ENCODE data around the gene SMAD6.
"Not testable (repeated sequence)": the region's sequence is repeated elsewhere in the genome, so short reads cannot be mapped to it uniquely, and the experiment has no call there.

Gene SMAD6

DNA sequence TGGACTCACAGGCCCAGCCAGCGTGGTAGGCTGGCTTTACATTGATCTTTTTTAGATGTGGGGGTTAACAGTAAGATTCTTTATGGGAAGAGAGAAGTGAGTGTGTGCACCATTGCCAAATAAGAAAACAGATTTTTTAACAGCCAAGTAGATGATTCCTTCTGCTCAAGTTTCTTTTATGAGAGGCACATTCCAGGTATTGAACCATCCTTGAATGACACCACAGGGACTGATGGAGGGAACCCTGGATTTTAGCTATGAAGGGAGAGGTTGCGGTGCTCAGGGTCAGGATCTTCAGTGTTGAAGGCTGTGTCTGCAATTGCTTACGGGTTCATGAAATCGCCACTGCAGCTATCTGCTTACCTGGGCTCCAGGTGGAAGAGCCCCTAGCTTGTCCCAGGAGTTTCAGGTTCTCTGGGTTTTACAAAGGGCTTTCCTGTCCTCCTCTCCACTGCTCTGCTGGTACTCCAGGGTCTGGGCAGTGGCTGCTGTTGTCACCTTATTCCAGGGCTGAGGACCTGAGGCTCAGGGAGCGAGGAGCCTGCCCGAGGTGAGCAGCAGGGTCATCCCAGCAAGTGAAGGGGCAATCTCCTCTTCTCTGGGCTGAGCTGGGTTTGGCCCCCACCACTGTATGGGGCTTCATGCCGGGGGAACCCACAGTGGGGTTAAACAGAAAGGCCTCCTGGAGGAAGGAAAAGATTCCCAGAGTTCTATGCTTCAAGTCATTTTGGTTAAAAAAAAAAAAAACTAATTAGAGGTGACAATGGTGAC is 53.4 kb downstream of the SMAD6 start:
- Histone ChIP-seq H3K9me3 (ENCODE audit: control insufficient read depth in 2 of 2, low read length in 2 of 2) (peaks cover 0 to 4% of the 10 kb centered on the region in 2 donors), H3K36me3 (ENCODE audit: control insufficient read depth in 2 of 2, insufficient read depth in 2 of 2, low read length in 2 of 2) (no peaks in the 10 kb centered on the region), H3K9ac (ENCODE audit: low read depth in 1 of 2, low read length in 2 of 2) (no peak overlapping the region), H3K27me3 (ENCODE audit: control insufficient read depth in 2 of 2, insufficient read depth in 2 of 2, low read length in 2 of 2) (no peaks in the 10 kb centered on the region), H3K4me3 (ENCODE audit: low read length in 2 of 2) (no peak overlapping the region), H3K27ac (ENCODE audit: low read depth in 2 of 2, low read length in 2 of 2) (no peak overlapping the region), H3K4me1 (ENCODE audit: control insufficient read depth in 2 of 2, insufficient read depth in 2 of 2, low read length in 2 of 2) (peaks cover 0 to 3% of the 10 kb centered on the region in 2 donors)

DNA sequence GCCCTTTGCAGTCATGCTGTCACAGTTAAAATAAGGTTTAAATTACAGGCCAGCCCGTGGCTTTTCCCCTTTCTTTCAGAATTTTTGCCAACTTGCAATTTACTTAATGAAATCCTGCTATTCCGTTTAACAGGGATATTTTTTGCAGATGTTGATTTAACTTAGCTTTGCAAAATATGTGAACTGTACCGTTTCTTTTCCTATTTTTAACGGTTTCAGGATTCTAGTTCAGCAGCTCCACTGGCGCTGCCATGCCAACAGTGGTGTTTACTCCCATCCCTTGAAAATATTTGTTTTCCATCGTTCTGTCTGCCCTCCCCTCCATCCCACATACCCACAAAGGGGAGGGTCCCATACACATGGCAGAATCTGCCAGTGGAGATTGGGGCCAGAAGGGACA is 54.3 kb downstream of the SMAD6 start:
- Histone ChIP-seq H3K9me3 (ENCODE audit: control insufficient read depth in 2 of 2, low read length in 2 of 2) (peaks cover 0 to 4% of the 10 kb centered on the region in 2 donors), H3K4me1 (ENCODE audit: control insufficient read depth in 2 of 2, insufficient read depth in 2 of 2, low read length in 2 of 2) (peaks cover 3 to 10% of the 10 kb centered on the region in 2 donors), H3K4me3 (ENCODE audit: low read length in 2 of 2) (no peak overlapping the region), H3K27ac (ENCODE audit: low read depth in 2 of 2, low read length in 2 of 2) (no peak overlapping the region), H3K9ac (ENCODE audit: low read depth in 1 of 2, low read length in 2 of 2) (no peak overlapping the region), H3K27me3 (ENCODE audit: control insufficient read depth in 2 of 2, insufficient read depth in 2 of 2, low read length in 2 of 2) (no peaks in the 10 kb centered on the region), H3K36me3 (ENCODE audit: control insufficient read depth in 2 of 2, insufficient read depth in 2 of 2, low read length in 2 of 2) (no peaks in the 10 kb centered on the region)

DNA sequence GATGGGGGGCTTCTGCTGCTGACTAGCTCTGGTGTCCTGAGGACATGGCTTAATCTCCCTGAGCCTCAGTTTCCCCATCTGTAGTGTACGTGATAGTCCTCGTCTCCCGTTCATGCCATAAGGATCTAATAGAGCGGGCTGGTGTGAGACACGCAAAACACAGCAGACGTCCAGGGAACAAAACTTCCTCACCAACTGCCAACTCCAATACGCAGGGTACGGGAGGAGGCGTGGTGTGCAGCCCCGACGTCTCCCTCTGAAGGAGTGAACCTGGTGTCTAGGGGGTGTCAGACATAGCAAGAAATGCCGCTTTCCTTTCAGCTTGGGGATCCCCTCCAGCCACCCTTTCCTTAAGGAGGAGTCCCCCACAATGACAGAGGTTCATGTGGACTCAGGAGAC is 55.0 kb downstream of the SMAD6 start:
- Histone ChIP-seq H3K36me3 (ENCODE audit: control insufficient read depth in 2 of 2, insufficient read depth in 2 of 2, low read length in 2 of 2) (no peaks in the 10 kb centered on the region), H3K9ac (ENCODE audit: low read depth in 1 of 2, low read length in 2 of 2) (no peak overlapping the region), H3K9me3 (ENCODE audit: control insufficient read depth in 2 of 2, low read length in 2 of 2) (peaks cover 0 to 4% of the 10 kb centered on the region in 2 donors), H3K27me3 (ENCODE audit: control insufficient read depth in 2 of 2, insufficient read depth in 2 of 2, low read length in 2 of 2) (no peaks in the 10 kb centered on the region), H3K4me1 (ENCODE audit: control insufficient read depth in 2 of 2, insufficient read depth in 2 of 2, low read length in 2 of 2) (peaks cover 9 to 10% of the 10 kb centered on the region in 2 donors), H3K4me3 (ENCODE audit: low read length in 2 of 2) (no peak overlapping the region), H3K27ac (ENCODE audit: low read depth in 2 of 2, low read length in 2 of 2) (no peak overlapping the region)

DNA sequence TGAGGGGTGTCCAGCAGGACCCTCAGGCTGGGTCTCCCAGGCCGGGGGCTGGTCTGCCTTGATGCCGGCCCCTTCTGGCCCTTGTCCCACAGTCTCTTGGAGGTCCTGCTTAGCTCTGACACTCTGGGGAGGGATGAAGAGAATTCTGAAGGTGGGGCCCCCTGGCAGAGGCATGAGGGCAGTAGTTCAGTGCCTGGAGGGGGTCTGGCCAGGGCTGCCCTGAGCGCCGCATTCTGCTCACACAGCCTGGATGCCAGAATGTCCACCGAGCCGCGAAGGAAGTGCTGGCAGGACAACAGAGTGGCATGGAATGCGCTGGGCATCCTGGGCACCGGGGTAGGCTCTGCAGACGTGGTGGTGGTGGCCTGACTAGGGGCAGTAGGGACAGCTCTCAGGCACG is 55.5 kb downstream of the SMAD6 start:
- Histone ChIP-seq H3K4me3 (ENCODE audit: low read length in 2 of 2) (no peak overlapping the region), H3K9me3 (ENCODE audit: control insufficient read depth in 2 of 2, low read length in 2 of 2) (peaks cover 0 to 4% of the 10 kb centered on the region in 2 donors), H3K27me3 (ENCODE audit: control insufficient read depth in 2 of 2, insufficient read depth in 2 of 2, low read length in 2 of 2) (no peaks in the 10 kb centered on the region), H3K4me1 (ENCODE audit: control insufficient read depth in 2 of 2, insufficient read depth in 2 of 2, low read length in 2 of 2) (peaks cover 7 to 12% of the 10 kb centered on the region in 2 donors), H3K36me3 (ENCODE audit: control insufficient read depth in 2 of 2, insufficient read depth in 2 of 2, low read length in 2 of 2) (no peaks in the 10 kb centered on the region), H3K9ac (ENCODE audit: low read depth in 1 of 2, low read length in 2 of 2) (no peak overlapping the region), H3K27ac (ENCODE audit: low read depth in 2 of 2, low read length in 2 of 2) (no peak overlapping the region)

DNA sequence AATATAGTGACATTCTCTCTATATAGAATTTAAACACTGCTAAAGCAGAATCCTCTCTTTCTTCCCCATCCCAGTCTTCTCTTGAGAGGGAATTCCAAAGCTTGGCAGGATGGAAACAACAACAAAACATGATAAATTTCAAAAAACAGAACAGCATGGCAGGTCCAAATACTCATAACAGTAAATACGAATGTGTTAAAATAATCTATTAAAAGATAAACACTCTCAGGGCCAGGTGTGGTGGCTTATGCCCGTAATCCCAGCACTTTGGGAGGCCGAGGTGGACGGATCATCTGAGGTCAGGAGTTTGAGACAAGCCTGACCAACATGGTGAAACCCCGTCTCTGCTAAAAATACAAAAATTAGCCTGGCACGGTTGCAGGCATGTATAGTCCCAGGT is 56.2 kb downstream of the SMAD6 start:
- not testable (repeated sequence) for H3K9ac ChIP-seq (ENCODE audit: low read depth in 1 of 2, low read length in 2 of 2); H3K9me3 ChIP-seq (ENCODE audit: control insufficient read depth in 2 of 2, low read length in 2 of 2); H3K4me3 ChIP-seq (ENCODE audit: low read length in 2 of 2); H3K27ac ChIP-seq (ENCODE audit: low read depth in 2 of 2, low read length in 2 of 2); H3K27me3 ChIP-seq (ENCODE audit: control insufficient read depth in 2 of 2, insufficient read depth in 2 of 2, low read length in 2 of 2); H3K36me3 ChIP-seq (ENCODE audit: control insufficient read depth in 2 of 2, insufficient read depth in 2 of 2, low read length in 2 of 2)
- H3K4me1 ChIP-seq (ENCODE audit: control insufficient read depth in 2 of 2, insufficient read depth in 2 of 2, low read length in 2 of 2), result peaks cover 12 to 17% of the 10 kb centered on the region in 2 donors

DNA sequence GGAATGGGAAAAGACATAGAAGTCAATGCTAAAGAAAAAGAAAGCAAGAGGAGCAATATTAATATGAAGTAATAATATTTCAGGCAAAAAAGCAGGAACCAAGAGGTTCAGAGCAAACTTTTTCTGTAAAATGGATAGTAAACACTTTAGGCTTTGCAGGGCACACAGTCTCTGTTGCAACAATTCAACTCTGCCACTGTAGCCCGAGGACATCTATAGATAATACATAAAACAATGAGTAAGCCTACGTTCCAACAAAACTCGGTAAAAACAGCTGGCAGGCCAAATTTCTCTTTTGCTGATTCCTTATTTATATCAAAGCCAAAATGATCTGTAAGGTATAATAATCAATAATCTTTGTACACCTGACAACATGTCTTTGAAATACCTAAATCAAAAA is 56.8 kb downstream of the SMAD6 start:
- no peak overlapping the region for H3K27ac ChIP-seq (ENCODE audit: low read depth in 2 of 2, low read length in 2 of 2)

DNA sequence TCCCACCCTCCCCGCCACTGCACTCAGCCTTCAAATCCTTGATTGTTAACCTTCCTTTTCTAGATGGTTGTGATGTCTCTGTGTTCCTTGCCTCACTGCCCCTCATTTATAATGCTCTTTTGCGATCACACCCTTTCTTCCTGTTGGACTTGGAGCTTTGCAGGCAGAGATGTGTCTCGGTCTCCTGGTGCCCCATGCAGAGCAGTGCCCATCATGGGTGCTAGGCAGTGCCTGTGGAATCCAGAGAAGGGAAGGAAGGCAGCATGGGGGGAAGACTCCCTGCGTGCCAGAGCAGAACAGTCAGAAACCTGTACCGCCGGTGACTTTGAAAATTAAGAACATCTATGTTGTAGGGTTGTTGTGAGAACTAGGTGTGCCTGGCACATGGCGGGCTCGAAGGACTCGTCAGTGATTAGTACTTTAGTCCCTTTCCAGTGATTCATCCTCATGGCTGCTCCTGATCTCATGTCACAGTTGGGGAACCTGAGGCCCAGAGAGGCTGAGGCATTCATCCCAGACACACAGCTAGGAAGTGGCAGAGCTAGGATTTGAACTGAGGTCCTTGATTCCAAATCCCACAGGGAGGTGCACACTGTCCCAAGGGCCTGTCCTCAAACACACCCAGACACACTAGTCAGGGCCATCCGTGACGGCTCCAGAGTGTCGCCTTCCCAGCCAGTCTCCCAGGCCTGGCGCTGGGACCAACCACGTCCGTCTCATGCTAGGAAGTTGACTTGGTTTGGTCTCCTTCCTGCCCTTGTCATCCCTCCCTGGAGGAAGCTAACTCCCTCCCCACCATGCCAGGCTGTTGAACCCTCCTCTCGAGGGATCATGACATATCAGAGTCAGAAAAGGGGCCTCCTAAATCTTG is 58.3 kb downstream of the SMAD6 start:
- H3K4me1 ChIP-seq (ENCODE audit: control insufficient read depth in 2 of 2, insufficient read depth in 2 of 2, low read length in 2 of 2), result peaks cover 19 to 25% of the 10 kb centered on the region in 2 donors

More for the DNA sequence above, 56.8 kb downstream of the SMAD6 start:
- Histone ChIP-seq H3K9ac (ENCODE audit: low read depth in 1 of 2, low read length in 2 of 2) (no peak overlapping the region), H3K4me3 (ENCODE audit: low read length in 2 of 2) (no peak overlapping the region), H3K4me1 (ENCODE audit: control insufficient read depth in 2 of 2, insufficient read depth in 2 of 2, low read length in 2 of 2) (peaks cover 18 to 23% of the 10 kb centered on the region in 2 donors), H3K36me3 (ENCODE audit: control insufficient read depth in 2 of 2, insufficient read depth in 2 of 2, low read length in 2 of 2) (no peaks in the 10 kb centered on the region), H3K9me3 (ENCODE audit: control insufficient read depth in 2 of 2, low read length in 2 of 2) (peaks cover 0 to 4% of the 10 kb centered on the region in 2 donors), H3K27me3 (ENCODE audit: control insufficient read depth in 2 of 2, insufficient read depth in 2 of 2, low read length in 2 of 2) (no peaks in the 10 kb centered on the region)

DNA sequence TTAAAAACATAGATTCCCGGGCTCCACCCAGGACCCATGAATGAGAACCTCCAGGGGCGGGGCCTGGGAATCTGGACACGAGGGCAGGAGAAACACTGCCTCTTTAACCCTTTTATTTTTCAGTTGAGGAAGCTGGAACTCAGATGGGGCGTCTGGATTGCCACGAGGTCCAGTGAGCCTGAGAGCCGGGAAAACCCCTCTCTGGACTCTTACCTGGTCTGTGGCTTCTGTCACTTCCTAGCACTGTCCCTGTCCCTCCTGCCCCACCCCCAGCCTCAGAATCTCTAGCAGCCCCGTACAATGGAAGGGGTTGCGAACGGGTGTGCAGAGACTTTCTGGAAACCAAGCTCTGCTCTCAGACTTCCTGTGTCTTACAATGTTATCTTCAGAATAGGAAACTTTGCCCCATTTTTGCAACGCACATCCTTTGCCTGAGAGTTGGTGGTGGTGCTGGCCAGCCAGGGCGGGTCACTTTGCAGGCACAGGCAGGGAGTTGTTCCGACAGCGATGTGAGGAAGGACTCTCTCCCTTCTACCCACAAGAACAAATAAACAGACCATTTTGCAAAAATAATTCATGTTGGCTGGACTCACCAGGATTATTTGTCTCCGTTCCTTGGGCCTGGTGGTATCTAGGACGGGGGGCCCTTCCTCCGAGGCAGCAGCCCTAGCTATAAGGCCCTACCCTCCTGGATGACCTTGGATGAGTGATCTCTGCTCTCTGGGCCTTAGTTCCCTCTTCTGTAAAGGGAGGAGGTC is 59.1 kb downstream of the SMAD6 start:
- peak overlapping the region; percentile 20 to 23 for H3K27ac ChIP-seq (ENCODE audit: low read depth in 2 of 2, low read length in 2 of 2)
- no peaks in the 10 kb centered on the region for H3K36me3 ChIP-seq (ENCODE audit: control insufficient read depth in 2 of 2, insufficient read depth in 2 of 2, low read length in 2 of 2)
- no peak overlapping the region for H3K4me3 ChIP-seq (ENCODE audit: low read length in 2 of 2)
- no peaks in the 10 kb centered on the region for H3K9me3 ChIP-seq (ENCODE audit: control insufficient read depth in 2 of 2, low read length in 2 of 2)
- peaks cover 26 to 33% of the 10 kb centered on the region in 2 donors for H3K4me1 ChIP-seq (ENCODE audit: control insufficient read depth in 2 of 2, insufficient read depth in 2 of 2, low read length in 2 of 2)
- H3K27me3 ChIP-seq (ENCODE audit: control insufficient read depth in 2 of 2, insufficient read depth in 2 of 2, low read length in 2 of 2), result no peaks in the 10 kb centered on the region
- no peak overlapping the region for H3K9ac ChIP-seq (ENCODE audit: low read depth in 1 of 2, low read length in 2 of 2)

More for the DNA sequence above, 58.3 kb downstream of the SMAD6 start:
- no peak overlapping the region for H3K9ac ChIP-seq (ENCODE audit: low read depth in 1 of 2, low read length in 2 of 2)
- H3K27me3 ChIP-seq (ENCODE audit: control insufficient read depth in 2 of 2, insufficient read depth in 2 of 2, low read length in 2 of 2), result no peaks in the 10 kb centered on the region
- no peaks in the 10 kb centered on the region for H3K36me3 ChIP-seq (ENCODE audit: control insufficient read depth in 2 of 2, insufficient read depth in 2 of 2, low read length in 2 of 2)
- peak overlapping the region; percentile 20 to 38 for H3K27ac ChIP-seq (ENCODE audit: low read depth in 2 of 2, low read length in 2 of 2)
- no peak overlapping the region for H3K4me3 ChIP-seq (ENCODE audit: low read length in 2 of 2)
- H3K9me3 ChIP-seq (ENCODE audit: control insufficient read depth in 2 of 2, low read length in 2 of 2), result peaks cover 0 to under 1% of the 10 kb centered on the region in 2 donors

DNA sequence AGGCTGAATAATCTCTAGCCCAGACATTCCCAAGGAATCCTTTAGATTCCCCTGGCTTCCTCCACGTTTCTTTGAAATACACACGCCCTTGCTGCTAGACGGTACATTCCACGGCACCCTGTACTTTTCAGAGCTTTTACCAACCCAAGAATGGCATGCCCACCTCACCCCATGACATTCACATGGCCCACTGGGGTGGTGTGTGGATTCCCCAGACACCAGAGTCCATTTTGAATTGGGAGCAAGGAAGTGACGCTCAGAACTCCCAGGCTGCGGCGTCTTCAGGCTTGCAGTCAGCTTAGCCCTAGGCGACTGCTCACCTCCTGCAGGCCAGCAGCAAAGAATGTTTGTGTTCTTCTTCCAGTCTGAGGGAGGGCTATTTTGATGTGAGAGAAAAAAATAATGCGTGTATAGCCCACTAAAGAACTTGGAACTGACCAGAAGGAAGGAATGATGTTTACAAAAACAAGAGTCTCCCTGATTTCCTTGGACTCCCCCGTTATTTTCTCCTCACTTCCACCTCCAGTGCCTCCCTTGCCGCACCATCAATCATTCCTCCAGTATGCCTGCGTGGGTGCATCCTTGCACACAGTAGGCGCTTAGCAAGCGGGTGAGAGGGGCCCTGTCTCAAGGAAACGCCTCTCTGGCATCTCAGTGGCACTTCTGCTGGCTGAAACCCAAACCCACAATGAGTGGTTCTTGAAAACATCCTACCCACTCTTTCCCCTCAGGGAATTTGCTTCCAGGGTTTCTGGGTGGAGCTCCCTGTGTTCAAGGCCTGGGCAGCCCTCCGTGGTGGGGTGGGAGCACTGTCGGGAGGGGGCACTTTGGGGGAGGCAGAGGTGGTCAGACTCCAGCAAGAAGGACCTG is 59.9 kb downstream of the SMAD6 start:
- Histone ChIP-seq H3K4me1 (ENCODE audit: control insufficient read depth in 2 of 2, insufficient read depth in 2 of 2, low read length in 2 of 2) (peaks cover 34 to 42% of the 10 kb centered on the region in 2 donors), H3K4me3 (ENCODE audit: low read length in 2 of 2) (no peak overlapping the region), H3K27ac (ENCODE audit: low read depth in 2 of 2, low read length in 2 of 2) (peak overlapping the region; percentile 17 to 32), H3K9ac (ENCODE audit: low read depth in 1 of 2, low read length in 2 of 2) (no peak overlapping the region), H3K27me3 (ENCODE audit: control insufficient read depth in 2 of 2, insufficient read depth in 2 of 2, low read length in 2 of 2) (no peaks in the 10 kb centered on the region), H3K9me3 (ENCODE audit: control insufficient read depth in 2 of 2, low read length in 2 of 2) (no peaks in the 10 kb centered on the region), H3K36me3 (ENCODE audit: control insufficient read depth in 2 of 2, insufficient read depth in 2 of 2, low read length in 2 of 2) (no peaks in the 10 kb centered on the region)
